HepG2 (cell line): ENCODE measurements around the gene KRTAP12-1. TPM values are rescaled to one million over a fixed set of nuclear protein-coding genes. Genes with fewer than 3 reads are reported as not detected.
A peak's percentile ranks its signal among the peaks of the same experiment; 100 is the strongest.

Source experiments
- CCDC6 ChIP-seq: sonication (generic); formaldehyde crosslinking; IDR thresholded peaks from 2 replicates; pipeline ENCODE4 v1.8.1; 2022; ENCODE audit warnings: mild to moderate bottlenecking, missing genetic modification reagents, moderate library complexity
- DR1 ChIP-seq: sonication (generic); formaldehyde crosslinking; IDR thresholded peaks from 2 replicates; pipeline ENCODE4 v1.8.0; 2021; ENCODE audit warnings: mild to moderate bottlenecking, missing genetic modification reagents, inconsistent platforms
- HMGA1 ChIP-seq: sonication (generic); formaldehyde crosslinking; conservative IDR thresholded peaks from 2 replicates; pipeline ENCODE4 v1.4.0; 2020; ENCODE audit warnings: missing genetic modification reagents
- HNRNPL ChIP-seq: fragments of 200-400 bp; formaldehyde crosslinking; IDR thresholded peaks from 2 replicates; pipeline ENCODE4 v1.6.1; 2017; ENCODE audit warnings: mild to moderate bottlenecking, low read depth, low read length
- ISL2 ChIP-seq: sonication (generic); formaldehyde crosslinking; IDR thresholded peaks from 2 replicates; pipeline ENCODE4 v1.5.0; 2020; ENCODE audit warnings: missing genetic modification reagents
- XRCC5 ChIP-seq: fragments of 200-400 bp; formaldehyde crosslinking; optimal IDR thresholded peaks from 2 replicates; pipeline ENCODE3; 2017; ENCODE audit warnings: mild to moderate bottlenecking, low read length
- ZFP41 ChIP-seq: sonication (generic); formaldehyde crosslinking; IDR thresholded peaks from 2 replicates; pipeline ENCODE4 v1.4.0; 2020; ENCODE audit warnings: mild to moderate bottlenecking, missing genetic modification reagents, borderline replicate concordance
- ZNF430 ChIP-seq: sonication (generic); formaldehyde crosslinking; IDR thresholded peaks from 2 replicates; pipeline ENCODE4 v1.9.0; 2021; ENCODE audit warnings: mild to moderate bottlenecking, missing genetic modification reagents
- ZNF660 ChIP-seq: sonication (generic); formaldehyde crosslinking; IDR thresholded peaks from 2 replicates; pipeline ENCODE4 v1.5.1; 2020; ENCODE audit warnings: mild to moderate bottlenecking, low read depth, missing genetic modification reagents, borderline replicate concordance
- ZSCAN29 ChIP-seq: sonication (generic); formaldehyde crosslinking; conservative IDR thresholded peaks from 2 replicates; pipeline ENCODE4 v1.4.0; 2020; ENCODE audit warnings: mild to moderate bottlenecking, missing genetic modification reagents
- polyA plus RNA-seq, 8 experiments: library from polyadenylated mRNA; depleted of rRNA in 3 of 8; stranded (reverse) in 7 of 8; unstranded in 1 of 8; fragments of >200 nt; fragmentation: Illumina TruSeq in 4 of 8; extraction: Trizol in 4 of 8; gene quantifications; 2 replicates each; pipeline versions ENCODE4 v1.2.1 to v1.2.3, GENCODE V29; 2011 to 2016; ENCODE audit warnings: low read depth in 4 of 8, missing spikeins in 1 of 8, mixed read lengths in 1 of 8; ENCODE audit not compliant: insufficient read depth in 1 of 8
- total RNA-seq, 5 experiments: library from RNA; depleted of rRNA; stranded (reverse); fragments of >200 nt; fragmentation: Illumina TruSeq; extraction: Trizol; gene quantifications; 2 replicates each; pipeline ENCODE4 v1.2.3, GENCODE V29; 2016; ENCODE audit warnings: low read depth in 1 of 5
- TF ChIP-seq, protein P1 (sequence below): sonication (generic); formaldehyde crosslinking; IDR thresholded peaks from 2 replicates; pipeline ENCODE4 v1.5.0; 2020; ENCODE audit warnings: mild to moderate bottlenecking, missing genetic modification reagents, borderline replicate concordance
- TF ChIP-seq, protein P2 (sequence below): sonication (generic); formaldehyde crosslinking; conservative IDR thresholded peaks from 2 replicates; pipeline ENCODE4 v1.5.0; 2020; ENCODE audit warnings: missing genetic modification reagents
- TF ChIP-seq, protein P3 (sequence below): sonication (generic); formaldehyde crosslinking; conservative IDR thresholded peaks from 2 replicates; pipeline ENCODE4 v1.8.0; 2022; ENCODE audit warnings: missing genetic modification reagents
- TF ChIP-seq, protein P4 (sequence below): IDR thresholded peaks from 2 replicates; pipeline ENCODE4 v1.6.1; 2018; ENCODE audit warnings: missing genetic modification reagents, mild to moderate bottlenecking, missing compliant biosample characterization
- TF ChIP-seq, protein P5 (sequence below): sonication (generic); formaldehyde crosslinking; IDR thresholded peaks from 2 replicates; pipeline ENCODE4 v1.4.0; 2020; ENCODE audit warnings: missing genetic modification reagents, low read depth, mild to moderate bottlenecking, borderline replicate concordance

The KRTAP12-1 gene
- total and polyA plus RNA-seq, 2 of the 13 experiments (the other 11 are each of a cell fraction or from before 2014, with no cell fraction given), result not detected

DNA sequence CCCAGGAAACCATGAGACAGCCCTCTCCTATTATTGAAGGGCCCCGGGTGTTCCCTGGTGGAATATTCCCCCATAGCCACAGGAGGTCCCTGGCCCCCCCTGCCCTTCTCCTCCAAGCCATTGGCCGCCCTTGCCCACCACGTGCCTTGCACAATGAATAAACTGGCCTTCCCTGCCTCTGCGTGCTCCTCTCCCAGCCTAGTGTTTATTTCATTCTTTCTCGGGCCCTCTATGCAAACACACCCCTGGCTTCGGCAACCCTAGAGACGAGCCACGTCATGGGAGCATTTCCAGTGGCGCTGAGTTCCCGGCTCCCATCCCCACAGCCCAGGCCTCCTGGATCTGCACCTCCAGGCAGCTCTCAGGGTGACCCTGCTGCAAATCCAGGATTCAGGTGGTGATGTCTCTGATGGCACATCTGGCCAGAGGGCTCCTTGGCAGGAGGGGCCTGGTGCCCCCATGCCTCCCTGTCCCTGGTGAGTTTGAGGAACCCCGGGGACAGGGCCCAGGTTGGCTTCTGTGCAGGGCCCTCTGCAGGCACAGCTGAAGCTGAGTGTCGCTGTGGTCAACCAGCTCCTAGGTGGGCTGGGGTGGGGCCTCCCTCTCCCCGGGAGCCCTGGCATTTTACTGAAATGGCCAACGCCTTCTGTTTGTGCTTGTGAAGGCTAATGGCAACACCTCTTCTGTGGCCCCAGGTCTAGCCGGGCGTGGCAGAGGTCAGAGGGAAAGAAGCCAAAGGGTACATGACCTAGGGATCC is 21.2 kb upstream of the KRTAP12-1 start (continued):
- TF ChIP-seq, protein P1, sequence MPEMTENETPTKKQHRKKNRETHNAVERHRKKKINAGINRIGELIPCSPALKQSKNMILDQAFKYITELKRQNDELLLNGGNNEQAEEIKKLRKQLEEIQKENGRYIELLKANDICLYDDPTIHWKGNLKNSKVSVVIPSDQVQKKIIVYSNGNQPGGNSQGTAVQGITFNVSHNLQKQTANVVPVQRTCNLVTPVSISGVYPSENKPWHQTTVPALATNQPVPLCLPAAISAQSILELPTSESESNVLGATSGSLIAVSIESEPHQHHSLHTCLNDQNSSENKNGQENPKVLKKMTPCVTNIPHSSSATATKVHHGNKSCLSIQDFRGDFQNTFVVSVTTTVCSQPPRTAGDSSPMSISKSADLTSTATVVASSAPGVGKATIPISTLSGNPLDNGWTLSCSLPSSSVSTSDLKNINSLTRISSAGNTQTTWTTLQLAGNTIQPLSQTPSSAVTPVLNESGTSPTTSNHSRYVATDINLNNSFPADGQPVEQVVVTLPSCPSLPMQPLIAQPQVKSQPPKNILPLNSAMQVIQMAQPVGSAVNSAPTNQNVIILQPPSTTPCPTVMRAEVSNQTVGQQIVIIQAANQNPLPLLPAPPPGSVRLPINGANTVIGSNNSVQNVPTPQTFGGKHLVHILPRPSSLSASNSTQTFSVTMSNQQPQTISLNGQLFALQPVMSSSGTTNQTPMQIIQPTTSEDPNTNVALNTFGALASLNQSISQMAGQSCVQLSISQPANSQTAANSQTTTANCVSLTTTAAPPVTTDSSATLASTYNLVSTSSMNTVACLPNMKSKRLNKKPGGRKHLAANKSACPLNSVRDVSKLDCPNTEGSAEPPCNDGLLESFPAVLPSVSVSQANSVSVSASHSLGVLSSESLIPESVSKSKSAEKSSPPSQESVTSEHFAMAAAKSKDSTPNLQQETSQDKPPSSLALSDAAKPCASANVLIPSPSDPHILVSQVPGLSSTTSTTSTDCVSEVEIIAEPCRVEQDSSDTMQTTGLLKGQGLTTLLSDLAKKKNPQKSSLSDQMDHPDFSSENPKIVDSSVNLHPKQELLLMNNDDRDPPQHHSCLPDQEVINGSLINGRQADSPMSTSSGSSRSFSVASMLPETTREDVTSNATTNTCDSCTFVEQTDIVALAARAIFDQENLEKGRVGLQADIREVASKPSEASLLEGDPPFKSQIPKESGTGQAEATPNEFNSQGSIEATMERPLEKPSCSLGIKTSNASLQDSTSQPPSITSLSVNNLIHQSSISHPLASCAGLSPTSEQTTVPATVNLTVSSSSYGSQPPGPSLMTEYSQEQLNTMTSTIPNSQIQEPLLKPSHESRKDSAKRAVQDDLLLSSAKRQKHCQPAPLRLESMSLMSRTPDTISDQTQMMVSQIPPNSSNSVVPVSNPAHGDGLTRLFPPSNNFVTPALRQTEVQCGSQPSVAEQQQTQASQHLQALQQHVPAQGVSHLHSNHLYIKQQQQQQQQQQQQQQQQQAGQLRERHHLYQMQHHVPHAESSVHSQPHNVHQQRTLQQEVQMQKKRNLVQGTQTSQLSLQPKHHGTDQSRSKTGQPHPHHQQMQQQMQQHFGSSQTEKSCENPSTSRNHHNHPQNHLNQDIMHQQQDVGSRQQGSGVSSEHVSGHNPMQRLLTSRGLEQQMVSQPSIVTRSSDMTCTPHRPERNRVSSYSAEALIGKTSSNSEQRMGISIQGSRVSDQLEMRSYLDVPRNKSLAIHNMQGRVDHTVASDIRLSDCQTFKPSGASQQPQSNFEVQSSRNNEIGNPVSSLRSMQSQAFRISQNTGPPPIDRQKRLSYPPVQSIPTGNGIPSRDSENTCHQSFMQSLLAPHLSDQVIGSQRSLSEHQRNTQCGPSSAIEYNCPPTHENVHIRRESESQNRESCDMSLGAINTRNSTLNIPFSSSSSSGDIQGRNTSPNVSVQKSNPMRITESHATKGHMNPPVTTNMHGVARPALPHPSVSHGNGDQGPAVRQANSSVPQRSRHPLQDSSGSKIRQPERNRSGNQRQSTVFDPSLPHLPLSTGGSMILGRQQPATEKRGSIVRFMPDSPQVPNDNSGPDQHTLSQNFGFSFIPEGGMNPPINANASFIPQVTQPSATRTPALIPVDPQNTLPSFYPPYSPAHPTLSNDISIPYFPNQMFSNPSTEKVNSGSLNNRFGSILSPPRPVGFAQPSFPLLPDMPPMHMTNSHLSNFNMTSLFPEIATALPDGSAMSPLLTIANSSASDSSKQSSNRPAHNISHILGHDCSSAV (CRISPR knock-in tag), result no peak
- TF ChIP-seq ISL2 (CRISPR knock-in tag) (no peak), HNRNPL (no peak), ZNF660 (CRISPR knock-in tag) (no peak), ZNF430 (peak; percentile 66; the same call in 1 of the 2 replicates), XRCC5 (no peak), ZSCAN29 (no peak), CCDC6 (CRISPR knock-in tag) (peak; percentile 59; the same call in 1 of the 2 replicates), HMGA1 (no peak), ZFP41 (CRISPR knock-in tag) (no peak), DR1 (CRISPR knock-in tag) (no peak)
- TF ChIP-seq, protein P2, sequence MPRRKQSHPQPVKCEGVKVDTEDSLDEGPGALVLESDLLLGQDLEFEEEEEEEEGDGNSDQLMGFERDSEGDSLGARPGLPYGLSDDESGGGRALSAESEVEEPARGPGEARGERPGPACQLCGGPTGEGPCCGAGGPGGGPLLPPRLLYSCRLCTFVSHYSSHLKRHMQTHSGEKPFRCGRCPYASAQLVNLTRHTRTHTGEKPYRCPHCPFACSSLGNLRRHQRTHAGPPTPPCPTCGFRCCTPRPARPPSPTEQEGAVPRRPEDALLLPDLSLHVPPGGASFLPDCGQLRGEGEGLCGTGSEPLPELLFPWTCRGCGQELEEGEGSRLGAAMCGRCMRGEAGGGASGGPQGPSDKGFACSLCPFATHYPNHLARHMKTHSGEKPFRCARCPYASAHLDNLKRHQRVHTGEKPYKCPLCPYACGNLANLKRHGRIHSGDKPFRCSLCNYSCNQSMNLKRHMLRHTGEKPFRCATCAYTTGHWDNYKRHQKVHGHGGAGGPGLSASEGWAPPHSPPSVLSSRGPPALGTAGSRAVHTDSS (CRISPR knock-in tag), result no peak
- TF ChIP-seq, protein P3, sequence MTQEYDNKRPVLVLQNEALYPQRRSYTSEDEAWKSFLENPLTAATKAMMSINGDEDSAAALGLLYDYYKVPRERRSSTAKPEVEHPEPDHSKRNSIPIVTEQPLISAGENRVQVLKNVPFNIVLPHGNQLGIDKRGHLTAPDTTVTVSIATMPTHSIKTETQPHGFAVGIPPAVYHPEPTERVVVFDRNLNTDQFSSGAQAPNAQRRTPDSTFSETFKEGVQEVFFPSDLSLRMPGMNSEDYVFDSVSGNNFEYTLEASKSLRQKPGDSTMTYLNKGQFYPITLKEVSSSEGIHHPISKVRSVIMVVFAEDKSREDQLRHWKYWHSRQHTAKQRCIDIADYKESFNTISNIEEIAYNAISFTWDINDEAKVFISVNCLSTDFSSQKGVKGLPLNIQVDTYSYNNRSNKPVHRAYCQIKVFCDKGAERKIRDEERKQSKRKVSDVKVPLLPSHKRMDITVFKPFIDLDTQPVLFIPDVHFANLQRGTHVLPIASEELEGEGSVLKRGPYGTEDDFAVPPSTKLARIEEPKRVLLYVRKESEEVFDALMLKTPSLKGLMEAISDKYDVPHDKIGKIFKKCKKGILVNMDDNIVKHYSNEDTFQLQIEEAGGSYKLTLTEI (CRISPR knock-in tag), result no peak
- TF ChIP-seq, protein P4, sequence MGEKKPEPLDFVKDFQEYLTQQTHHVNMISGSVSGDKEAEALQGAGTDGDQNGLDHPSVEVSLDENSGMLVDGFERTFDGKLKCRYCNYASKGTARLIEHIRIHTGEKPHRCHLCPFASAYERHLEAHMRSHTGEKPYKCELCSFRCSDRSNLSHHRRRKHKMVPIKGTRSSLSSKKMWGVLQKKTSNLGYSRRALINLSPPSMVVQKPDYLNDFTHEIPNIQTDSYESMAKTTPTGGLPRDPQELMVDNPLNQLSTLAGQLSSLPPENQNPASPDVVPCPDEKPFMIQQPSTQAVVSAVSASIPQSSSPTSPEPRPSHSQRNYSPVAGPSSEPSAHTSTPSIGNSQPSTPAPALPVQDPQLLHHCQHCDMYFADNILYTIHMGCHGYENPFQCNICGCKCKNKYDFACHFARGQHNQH (CRISPR knock-in tag), result peak; percentile 49; the same call in 1 of the 2 replicates
- TF ChIP-seq, protein P5, sequence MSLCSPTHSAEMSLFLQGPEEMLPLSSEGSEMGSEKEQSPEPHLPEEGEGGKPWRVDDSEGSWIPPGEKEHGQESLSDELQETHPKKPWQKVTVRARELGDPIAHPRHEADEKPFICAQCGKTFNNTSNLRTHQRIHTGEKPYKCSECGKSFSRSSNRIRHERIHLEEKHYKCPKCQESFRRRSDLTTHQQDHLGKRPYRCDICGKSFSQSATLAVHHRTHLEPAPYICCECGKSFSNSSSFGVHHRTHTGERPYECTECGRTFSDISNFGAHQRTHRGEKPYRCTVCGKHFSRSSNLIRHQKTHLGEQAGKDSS (CRISPR knock-in tag), result no peak
